Cardiac muscle cell (in vitro differentiated cells and primary cell): Measurements from ENCODE around the gene ZFYVE28. TPM values are rescaled to one million over a fixed set of nuclear protein-coding genes. Genes with fewer than 3 reads are reported as not detected.

Source experiments
- DNase-seq, 2 donors: peaks; one replicate each; pipeline versions ENCODE4 v3.0.0 to v3.0.0-alpha.2; 2010 to 2017; ENCODE audit warnings: low read depth in 1 of 2, low spot score in 1 of 2
- H3K27ac ChIP-seq: fragments of 200-600 bp; sonication (generic); 2 replicates; pipeline ENCODE4 v1.5.1; 2016
- H3K27me3 ChIP-seq: fragments of 200-600 bp; sonication (generic); 2 replicates; pipeline ENCODE4 v1.6.0; 2016; ENCODE audit warnings: control low read depth
- H3K36me3 ChIP-seq: fragments of 200-600 bp; sonication (generic); 2 replicates; pipeline ENCODE4 v1.5.1; 2016; ENCODE audit warnings: control low read depth
- H3K4me1 ChIP-seq: fragments of 200-600 bp; sonication (generic); 2 replicates; pipeline ENCODE4 v1.8.1; 2017; ENCODE audit warnings: low read depth, mild to moderate bottlenecking, mixed run types
- H3K4me3 ChIP-seq: fragments of 200-600 bp; sonication (generic); 2 replicates; pipeline ENCODE4 v1.5.1; 2016; ENCODE audit warnings: mild to moderate bottlenecking
- H3K9me3 ChIP-seq: fragments of 200-600 bp; sonication (generic); 2 replicates; pipeline ENCODE4 v1.5.1; 2017; ENCODE audit warnings: low read depth, mild to moderate bottlenecking, control low read depth
- polyA plus RNA-seq: library from polyadenylated mRNA; unstranded; fragments of >200 nt; fragmentation: Nextera tagmentation; extraction: Ambion mirVana; gene quantifications from 2 replicates; pipeline ENCODE4 v1.2.1, GENCODE V29; 2016
- total RNA-seq: library from RNA; depleted of rRNA; stranded (reverse); fragments of >200 nt; gene quantifications from 2 replicates; pipeline ENCODE4 v1.2.3, GENCODE V29; 2016
- TF ChIP-seq, protein P1 (sequence below): IDR thresholded peaks from 2 replicates; pipeline ENCODE4 v1.5.1; 2012; ENCODE audit warnings: low read depth, mild to moderate bottlenecking, low read length

Gene ZFYVE28
- total and polyA plus RNA-seq, 2 experiments from 2014 or later, result 1.3 to 4.0 TPM

DNA sequence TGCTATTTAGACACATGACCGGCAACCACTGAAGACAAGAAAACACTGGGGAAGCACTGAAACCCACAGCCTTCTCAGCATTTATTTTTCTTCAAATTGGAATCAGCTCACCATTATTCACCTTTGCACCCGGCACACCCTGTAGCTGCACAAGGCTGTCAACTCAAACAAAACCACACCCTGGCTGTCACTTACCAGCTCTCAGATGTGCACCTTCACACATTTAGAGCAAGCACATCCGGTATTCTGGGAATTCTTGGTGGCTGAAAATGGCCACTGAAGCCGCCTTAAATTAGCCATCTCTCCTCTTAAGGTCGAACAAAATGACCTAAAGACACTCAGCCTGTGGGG lies 5.9 kb downstream of the ZFYVE28 start:
- Histone ChIP-seq H3K27ac (no peak overlapping the region), H3K4me3 (no peak overlapping the region)
- TF ChIP-seq, protein P1, sequence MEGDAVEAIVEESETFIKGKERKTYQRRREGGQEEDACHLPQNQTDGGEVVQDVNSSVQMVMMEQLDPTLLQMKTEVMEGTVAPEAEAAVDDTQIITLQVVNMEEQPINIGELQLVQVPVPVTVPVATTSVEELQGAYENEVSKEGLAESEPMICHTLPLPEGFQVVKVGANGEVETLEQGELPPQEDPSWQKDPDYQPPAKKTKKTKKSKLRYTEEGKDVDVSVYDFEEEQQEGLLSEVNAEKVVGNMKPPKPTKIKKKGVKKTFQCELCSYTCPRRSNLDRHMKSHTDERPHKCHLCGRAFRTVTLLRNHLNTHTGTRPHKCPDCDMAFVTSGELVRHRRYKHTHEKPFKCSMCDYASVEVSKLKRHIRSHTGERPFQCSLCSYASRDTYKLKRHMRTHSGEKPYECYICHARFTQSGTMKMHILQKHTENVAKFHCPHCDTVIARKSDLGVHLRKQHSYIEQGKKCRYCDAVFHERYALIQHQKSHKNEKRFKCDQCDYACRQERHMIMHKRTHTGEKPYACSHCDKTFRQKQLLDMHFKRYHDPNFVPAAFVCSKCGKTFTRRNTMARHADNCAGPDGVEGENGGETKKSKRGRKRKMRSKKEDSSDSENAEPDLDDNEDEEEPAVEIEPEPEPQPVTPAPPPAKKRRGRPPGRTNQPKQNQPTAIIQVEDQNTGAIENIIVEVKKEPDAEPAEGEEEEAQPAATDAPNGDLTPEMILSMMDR, result no peak

DNA sequence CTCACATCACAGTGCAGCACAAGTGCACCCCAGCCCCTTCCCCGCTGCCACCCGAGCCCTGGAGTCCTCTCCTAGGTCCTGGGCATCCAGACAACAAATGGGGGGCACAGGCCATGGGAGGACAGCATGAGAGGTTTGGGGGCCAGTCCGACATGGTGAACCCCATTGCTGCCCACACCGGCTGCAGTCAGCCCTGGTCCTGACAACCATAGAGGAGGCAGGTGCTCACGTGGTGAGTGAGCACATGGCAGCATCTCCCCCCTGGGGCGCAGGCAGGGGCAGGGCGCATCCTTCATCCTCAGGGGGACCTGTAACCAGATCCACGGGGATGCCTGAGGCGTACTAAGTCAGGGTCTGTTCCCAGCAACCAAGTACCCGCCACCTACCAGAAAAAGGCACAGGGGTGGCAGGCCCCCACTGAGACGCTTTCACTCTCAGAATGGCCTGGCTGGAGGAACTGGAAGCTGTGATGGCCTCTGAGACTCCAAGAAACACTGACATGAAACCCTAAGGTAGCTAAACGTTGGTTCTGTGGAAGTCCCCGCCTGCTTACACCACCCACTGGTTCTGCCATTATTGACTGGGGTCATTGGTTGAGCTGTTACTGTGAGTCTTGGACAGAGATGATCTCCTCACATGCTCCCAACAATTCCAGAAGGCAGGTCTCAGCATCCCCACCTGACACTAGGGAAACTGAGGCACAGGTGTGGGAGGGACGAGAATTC lies 6.5 kb downstream of the ZFYVE28 start:
- no peak for DNase-seq
- H3K4me3 ChIP-seq, result no peak overlapping the region

More for the DNA sequence above, 5.9 kb downstream of the ZFYVE28 start:
- DNase-seq, result no peak
- H3K27me3 ChIP-seq, result peaks cover 65% of the 10 kb centered on the region
- no peaks in the 10 kb centered on the region for H3K9me3 ChIP-seq
- H3K4me1 ChIP-seq, result peaks cover 9% of the 10 kb centered on the region
- H3K36me3 ChIP-seq, result no peaks in the 10 kb centered on the region

DNA sequence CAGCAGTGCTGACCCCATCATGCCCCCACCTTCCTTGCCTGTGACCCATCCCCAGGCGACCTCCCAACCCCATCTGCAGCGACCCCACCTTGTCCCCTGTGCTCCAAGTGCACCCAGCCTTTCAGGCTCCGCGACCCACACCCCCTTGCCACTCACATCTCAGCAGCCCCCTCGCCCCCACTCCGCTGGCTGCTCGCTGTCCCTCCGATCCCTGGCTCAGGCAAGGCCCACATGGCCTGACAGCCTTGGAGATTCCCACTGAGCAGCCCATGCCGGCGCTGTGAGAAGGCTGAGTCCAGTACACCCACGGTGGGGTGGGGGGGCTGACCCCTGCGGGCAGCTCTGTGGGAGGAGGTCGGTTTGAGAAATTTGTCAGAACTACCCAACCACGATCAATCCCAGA lies 9.1 kb downstream of the ZFYVE28 start:
- Histone ChIP-seq H3K4me3 (no peak overlapping the region), H3K36me3 (no peaks in the 10 kb centered on the region), H3K27ac (no peak overlapping the region), H3K9me3 (no peaks in the 10 kb centered on the region), H3K27me3 (peaks cover 34% of the 10 kb centered on the region), H3K4me1 (peaks cover 9% of the 10 kb centered on the region)
- TF ChIP-seq, protein P1, result no peak
- DNase-seq, result no peak

More for the DNA sequence above, 6.5 kb downstream of the ZFYVE28 start:
- Histone ChIP-seq H3K36me3 (no peaks in the 10 kb centered on the region), H3K27me3 (peaks cover 60% of the 10 kb centered on the region), H3K9me3 (no peaks in the 10 kb centered on the region), H3K27ac (no peak overlapping the region), H3K4me1 (peaks cover 9% of the 10 kb centered on the region)
- TF ChIP-seq, protein P1, result no peak

DNA sequence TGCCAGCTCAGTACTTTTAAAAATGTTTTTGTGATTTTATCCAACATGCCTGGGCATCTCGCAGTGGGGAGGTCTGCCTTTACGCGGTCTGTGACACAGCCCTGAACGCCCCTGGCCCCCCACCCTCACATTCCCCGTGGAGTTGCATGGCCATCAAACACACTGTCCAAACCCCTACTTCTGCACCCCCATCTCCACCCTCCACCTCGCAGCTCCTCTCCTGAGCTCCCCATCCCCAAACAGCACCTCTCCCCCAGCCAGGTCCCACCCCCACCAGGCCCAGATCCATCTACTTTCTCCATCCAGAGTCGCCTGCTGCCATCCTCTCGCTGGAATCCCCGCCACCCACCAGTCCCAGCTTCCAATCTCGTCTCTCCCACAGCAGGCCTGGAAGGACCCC lies 9.5 kb downstream of the ZFYVE28 start:
- Histone ChIP-seq H3K27ac (no peak overlapping the region), H3K9me3 (no peaks in the 10 kb centered on the region), H3K36me3 (no peaks in the 10 kb centered on the region), H3K4me3 (no peak overlapping the region), H3K27me3 (peaks cover 30% of the 10 kb centered on the region), H3K4me1 (peaks cover 9% of the 10 kb centered on the region)
- no peak for DNase-seq
- TF ChIP-seq, protein P1, result no peak

DNA sequence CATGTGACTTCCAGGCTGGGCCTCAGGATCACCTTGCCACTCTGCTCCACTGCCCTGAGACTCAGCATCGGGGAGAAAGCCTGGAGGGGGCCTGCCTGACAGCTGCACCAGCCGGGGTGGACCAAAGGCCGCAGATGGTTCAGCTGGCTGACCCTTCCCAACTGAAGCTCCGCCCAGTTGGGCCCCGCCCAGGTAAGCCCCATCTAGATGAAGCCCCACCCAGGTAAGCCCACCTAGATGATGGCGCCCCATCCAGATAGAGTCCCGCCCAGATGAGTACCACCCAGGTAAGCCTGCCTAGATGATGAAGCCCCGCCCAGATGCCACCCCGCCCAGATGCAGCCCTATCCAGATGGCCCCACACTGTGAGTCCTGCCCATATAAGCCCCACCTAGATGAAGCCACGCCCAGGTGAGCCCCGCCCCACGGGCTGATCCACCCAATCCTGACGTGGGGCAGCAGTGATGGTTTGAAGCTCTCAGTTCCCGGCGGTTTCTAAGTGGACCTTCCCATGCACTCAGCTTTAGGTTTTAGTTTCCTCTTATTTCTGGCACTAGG lies 10.0 kb downstream of the ZFYVE28 start:
- no peak for DNase-seq
- peaks cover 25% of the 10 kb centered on the region for H3K27me3 ChIP-seq

More for the DNA sequence above, 10.0 kb downstream of the ZFYVE28 start:
- Histone ChIP-seq H3K9me3 (no peaks in the 10 kb centered on the region), H3K4me1 (peaks cover 9% of the 10 kb centered on the region), H3K36me3 (no peaks in the 10 kb centered on the region), H3K4me3 (no peak overlapping the region), H3K27ac (no peak overlapping the region)
- TF ChIP-seq, protein P1, result no peak
